ENCODE results near the gene AZIN2.
"Not testable (repeated sequence)": the region's sequence is repeated elsewhere in the genome, so short reads cannot be mapped to it uniquely, and the experiment has no call there.

The AZIN2 gene

DNA sequence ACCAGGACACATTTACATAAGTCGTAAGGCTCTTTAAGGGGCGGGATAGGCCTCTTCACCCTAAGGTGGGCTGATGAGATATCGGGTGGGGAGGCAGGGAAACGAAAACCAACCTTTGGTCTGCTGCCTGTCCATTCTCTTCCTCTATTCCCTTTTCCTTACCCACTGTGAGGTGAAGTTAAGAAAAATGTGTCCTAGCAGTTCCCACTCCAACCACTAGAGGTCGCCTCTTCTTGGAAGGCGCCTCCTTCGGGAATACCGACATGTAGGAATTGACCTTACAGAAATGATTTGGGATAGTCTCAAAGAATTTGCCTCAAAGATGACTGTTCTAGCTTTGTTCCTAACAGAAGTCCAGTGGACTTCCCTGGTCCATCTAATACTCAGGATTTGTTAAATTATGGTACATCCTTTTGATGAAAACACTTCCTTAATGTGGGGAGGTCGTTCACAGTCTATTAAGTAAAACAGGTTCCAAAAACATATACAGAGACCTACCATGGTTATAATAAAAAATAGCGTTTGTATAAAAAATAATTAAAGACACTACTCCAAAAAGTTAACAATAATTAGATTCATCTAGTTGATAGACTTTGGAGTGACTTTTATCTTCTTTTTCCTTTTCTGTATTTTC lies 14.1 kb downstream of the AZIN2 start:
- peak; percentile 27 for DNase-seq (ENCODE audit: low spot score)

DNA sequence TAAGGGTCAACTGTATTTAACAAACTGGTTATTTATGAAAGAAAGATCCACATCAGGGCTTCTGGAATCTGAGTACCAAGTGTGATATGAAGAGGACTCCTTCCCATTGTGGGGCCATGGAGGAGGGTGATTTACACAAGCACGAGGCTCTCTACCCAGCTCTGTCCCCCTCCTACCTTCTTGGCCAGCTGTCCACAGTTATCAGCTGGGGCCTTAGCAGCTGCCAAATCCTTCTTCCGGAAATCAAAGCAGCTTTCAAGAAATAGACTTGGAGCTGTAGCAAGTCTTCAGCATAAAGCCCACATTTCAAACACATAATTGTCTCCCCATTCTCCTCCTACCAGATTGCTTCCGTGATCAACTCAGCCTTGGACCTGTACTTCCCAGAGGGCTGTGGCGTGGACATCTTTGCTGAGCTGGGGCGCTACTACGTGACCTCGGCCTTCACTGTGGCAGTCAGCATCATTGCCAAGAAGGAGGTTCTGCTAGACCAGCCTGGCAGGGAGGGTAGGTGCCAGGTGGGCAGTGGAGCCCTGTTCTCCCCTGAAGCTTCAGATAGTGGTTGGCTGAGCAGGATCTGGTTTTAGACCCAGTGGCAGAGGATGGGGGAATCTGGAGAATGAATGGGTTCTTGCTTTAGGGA lies 15.5 kb downstream of the AZIN2 start:
- no peak for DNase-seq (ENCODE audit: low spot score)

DNA sequence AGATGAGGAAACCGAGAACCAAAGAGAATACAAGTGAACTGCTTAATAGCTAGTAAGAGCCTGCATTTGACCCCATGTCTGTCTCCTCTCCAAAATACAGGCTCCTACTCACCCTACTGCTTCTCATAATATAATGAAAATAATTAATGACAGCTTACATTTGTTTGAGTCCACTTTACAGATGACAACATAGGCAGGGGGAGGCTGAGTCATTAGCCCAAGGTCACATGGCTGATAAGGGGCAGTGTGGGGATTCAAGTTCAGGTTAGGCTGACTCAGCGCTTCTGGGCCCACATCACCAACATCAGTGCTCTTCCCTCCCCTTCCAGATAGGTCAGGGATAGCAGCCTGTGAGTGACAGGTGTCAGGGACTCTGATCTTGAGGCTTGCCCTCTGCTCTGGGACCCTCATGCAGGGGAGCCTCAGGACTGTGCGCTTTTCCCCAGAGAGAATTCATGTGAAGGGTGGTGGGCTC lies 16.2 kb downstream of the AZIN2 start:
- DNase-seq (ENCODE audit: low spot score), result no peak

DNA sequence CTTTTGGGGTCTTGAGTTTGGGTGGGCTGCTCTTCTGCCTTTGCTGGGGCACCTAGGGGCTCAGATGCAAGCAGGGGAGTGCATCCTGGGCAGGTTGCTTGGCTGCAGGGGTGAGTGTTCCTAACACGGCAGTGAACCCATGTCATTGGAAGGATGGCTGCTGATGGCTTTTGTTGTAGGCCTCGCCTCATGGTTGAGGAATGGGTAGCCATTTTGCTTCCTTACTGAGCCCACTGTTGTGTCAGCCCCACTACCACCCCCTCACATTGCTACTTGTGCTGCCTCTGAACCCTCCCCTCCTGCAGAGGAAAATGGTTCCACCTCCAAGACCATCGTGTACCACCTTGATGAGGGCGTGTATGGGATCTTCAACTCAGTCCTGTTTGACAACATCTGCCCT lies 16.8 kb downstream of the AZIN2 start:
- DNase-seq (ENCODE audit: low spot score), result no peak

DNA sequence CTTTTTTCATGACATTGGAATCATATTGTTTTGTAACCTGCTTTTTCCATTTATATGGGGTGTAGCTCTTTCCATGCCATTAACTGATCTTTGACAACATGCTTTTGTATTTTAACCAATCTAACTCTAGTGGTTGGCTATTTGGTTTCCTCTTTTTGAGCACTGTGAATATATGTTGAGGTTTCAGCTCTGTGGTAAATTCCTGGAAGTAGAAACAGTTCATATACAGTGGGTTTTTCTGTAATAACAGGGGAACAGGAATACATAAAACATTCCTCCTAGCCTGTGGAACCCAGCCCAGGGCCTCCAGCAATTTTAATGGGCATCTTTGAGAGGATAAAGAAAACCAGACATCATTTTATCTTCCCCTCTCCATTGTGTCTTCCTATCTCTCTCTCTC lies 17.4 kb downstream of the AZIN2 start:
- no peak for DNase-seq (ENCODE audit: low spot score)

DNA sequence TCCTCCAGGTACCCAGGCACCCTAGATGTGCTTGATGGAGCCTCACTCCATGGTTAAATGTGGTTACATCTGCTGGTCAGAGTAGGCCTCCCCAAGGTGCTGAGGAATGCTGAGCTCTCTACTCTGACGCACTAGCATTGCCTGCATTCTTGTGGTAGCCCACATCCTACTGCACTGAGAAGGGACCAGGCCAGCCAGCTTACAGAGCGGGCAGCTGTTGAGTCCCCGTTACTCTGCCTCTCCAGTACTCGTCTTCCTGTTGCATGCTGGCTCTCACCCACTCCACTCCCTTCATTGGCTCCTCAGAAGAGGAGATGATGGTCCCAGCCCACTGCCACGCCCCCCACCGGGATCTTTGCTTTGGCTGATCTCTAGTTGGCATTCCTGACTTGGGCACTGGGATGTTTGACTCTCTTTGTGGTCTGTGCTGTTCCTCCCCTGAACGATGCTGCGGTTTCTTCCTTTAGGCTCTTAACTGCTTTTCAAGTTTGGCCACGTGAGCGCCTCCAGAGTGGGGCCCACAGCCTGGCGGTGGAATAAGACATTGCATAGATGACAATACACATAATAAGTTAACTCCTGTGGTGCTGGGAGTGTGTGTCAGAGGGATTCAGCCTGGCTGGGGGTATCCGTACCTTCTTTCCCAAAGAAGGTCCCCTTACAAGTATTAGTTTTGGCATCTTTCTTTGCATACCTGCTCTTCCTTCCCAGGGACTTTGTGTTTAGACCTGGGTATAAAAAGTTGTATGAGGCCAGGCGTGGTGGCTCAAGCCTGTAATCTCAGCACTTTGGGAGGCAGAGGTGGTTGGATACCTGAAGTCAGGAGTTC lies 18.6 kb downstream of the AZIN2 start:
- no peak for DNase-seq (ENCODE audit: low spot score)

DNA sequence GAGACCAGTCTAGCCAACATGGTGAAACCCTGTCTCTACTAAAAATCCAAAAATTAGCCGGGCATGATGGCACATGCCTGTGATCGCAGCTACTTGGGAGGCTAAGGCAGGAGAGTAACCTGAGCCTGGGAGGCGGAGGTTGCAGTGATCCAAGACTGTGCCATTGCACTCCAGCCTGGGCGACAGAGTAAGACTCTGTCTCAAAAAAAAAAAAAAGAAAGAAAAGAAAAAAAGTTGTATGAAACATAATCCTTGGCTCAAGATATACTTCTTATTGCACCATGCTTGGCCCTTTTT lies 19.1 kb downstream of the AZIN2 start:
- DNase-seq (ENCODE audit: low spot score), result not testable (repeated sequence)

DNA sequence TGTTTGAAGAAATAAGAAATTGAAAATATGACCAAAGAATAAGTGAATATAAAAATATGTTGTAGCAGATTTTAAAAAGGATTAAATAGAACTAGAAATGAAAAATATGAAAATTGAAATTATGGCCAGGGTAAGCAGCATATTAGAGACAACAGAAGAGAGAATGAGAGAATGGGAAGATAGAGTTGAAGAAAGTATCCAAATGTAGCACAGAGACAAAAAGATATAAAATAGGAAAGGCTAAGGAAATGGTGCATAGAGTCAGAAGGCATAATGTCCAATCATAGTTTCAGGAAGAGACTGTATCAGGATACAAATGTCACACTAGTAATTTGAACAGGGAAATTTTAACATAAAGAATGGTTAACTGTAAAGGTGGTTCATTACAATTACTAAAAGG lies 29.5 kb downstream of the AZIN2 start:
- DNase-seq (ENCODE audit: low spot score), result no peak

DNA sequence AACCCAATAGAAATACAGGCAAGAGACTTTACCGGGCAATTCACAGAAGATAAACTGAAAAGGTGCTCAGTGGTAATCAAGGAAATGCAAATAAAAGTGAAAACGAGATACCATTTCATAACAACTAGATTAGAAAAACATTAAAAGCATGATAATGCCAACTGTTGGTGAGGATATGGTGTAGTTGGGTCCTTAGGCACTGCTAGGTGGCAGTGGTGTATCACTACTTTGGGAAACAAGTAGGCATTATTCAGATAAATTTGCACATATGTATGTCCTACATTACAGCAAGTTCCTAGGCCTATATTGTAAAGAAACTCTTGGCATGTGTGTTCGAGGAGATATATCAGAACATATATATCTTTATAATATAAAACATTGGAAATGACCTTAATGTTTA lies 31.0 kb downstream of the AZIN2 start:
- DNase-seq (ENCODE audit: low spot score), result peak; percentile 56

DNA sequence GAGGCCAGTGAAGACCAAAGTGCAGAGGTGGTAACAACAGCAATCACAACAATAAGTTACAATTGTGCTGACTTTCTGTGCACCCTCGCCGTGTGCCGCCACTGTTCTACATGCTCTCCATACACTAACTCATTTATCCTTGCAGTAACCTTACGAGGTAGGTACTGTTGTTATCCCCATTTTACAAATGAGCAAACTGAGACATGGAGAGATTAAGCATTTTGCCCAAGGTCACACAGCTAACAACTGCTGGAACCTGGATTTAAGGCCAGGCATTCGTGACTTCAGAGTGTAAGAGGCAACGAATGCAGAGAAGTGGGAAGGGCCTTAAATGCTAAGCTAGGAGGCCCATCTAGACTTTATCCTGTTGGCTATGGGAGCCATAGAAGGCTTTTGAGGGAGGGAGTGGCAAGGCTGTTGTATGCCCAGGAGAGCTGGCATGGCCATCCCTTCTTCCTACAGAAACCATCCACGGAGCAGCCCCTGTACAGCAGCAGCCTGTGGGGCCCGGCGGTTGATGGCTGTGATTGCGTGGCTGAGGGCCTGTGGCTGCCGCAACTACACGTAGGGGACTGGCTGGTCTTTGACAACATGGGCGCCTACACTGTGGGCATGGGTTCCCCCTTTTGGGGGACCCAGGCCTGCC lies 36.6 kb downstream of the AZIN2 start:
- no peak for DNase-seq (ENCODE audit: low spot score)

DNA sequence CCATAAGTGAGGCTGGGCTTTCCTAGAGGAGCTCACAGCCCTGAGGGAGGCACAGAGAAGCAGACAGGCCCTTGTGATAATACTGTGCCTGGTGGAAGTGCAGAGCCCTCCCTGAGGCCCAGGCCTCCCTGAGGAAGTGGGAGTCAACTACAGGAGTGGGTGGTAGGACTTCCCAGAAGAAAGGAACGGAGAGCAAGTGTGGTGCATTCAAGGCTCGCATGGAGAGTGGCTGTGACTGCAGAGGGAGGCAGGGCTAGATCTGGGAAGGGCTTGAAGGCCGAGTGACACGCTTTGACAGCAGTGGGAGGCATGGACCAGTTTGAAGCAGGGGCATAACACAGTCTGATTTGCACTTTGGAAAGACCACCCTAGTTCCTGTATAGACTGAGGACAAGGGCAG lies 37.3 kb downstream of the AZIN2 start:
- DNase-seq (ENCODE audit: low spot score), result no peak

DNA sequence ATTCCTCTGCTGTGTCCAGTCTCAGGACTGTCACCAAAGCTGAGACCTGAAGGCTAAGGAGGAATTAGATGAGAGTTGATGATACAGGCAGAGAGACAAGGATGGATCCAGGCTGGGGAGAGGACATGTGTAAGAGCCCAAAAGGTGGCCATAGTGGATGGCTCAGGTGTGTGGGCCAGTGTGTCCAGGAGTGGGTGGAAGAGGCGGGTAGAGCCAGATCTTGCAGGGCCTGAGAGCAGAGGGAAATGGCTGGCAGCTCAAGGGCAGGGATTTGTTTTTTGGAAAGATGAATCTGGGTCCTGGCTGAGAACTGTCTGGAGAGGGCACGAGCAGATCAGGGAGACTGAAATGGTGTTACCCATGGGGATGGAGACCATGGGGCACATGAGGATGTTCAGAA lies 38.1 kb downstream of the AZIN2 start:
- no peak for DNase-seq (ENCODE audit: low spot score)

DNA sequence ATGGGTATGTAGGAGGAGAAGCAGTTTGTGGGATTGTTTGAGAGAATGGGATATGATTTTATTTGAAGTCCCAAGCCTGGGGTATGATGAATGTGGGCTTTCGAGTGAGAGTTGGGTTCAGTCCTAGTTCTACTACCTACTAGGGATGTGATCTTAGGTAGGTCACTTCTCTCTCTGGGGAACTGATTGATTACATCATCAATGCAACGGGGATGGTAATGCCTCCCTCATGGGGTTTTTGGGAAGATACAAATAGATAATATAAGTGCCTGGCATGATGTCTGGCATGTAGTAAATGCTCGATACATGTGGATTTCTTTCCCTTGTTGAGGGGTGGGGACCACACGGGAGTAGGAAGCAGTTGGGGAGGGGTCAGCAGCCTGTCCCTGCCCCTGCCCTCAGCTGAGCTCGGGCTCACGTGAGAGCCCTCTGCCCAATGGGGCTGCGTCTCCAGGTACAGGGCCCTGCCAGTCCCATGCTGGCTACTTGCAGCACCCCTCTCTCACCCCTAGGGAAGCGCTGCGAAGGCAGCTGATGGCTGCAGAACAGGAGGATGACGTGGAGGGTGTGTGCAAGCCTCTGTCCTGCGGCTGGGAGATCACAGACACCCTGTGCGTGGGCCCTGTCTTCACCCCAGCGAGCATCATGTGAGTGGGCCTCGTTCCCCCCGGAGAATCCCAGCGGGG lies 38.7 kb downstream of the AZIN2 start:
- DNase-seq (ENCODE audit: low spot score), result no peak

DNA sequence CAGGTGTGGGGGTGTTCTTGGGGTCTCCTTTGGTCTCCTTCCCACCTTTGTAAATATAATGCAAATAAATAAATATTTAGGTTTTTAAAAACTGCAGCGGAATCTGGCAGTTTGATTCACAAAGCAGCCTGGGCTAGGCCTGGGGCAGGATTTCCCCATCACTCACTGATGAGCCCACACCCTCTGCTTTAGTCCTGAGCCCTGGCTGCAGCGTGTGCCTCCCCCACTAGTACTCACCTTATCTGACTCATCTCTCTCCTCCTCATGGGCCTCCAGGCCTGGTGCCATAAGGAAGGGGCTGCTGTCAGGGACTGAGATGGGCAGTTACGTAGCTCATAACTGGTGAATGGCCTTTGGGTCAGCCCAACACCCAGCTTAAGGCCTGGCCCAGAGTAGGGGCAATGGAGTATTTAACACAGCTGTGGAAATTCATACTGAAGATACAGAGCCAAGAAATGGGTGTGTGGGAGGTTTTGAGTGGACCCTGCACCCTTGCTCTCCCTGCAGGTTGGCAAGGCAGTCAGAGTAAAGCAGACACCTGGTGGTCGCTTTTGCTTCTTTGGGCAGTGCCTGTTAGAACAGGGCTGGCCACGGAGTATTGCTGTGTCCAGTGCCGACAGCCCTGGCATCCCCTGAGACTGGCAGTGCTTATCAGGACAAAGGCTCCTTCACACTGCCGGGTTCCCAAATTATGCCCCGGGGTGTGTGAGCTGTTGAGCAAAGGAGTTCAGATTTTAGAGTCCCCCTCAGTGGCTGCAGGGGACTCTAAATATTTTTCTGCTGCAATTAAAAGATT lies 39.7 kb downstream of the AZIN2 start:
- no peak for DNase-seq (ENCODE audit: low spot score)

DNA sequence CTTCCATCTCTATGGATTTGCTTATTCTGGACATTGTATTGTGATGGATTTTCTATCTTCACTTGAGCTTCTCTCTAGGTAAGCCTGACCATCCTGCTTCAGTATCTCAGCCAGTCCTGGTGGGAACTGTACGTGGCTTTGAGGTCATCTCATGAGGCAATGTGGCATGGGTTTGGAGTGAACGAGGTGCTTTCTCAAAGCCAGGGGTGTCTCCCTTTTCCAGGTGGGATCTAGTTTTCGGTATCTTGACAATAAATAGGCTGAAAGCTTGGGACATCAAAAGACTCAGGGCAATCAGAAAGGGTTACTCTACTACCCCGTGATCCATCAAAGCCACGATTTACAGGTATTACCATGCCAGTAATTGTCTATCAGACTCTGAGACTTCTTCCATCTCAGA lies 40.8 kb downstream of the AZIN2 start:
- no peak for DNase-seq (ENCODE audit: low spot score)

DNA sequence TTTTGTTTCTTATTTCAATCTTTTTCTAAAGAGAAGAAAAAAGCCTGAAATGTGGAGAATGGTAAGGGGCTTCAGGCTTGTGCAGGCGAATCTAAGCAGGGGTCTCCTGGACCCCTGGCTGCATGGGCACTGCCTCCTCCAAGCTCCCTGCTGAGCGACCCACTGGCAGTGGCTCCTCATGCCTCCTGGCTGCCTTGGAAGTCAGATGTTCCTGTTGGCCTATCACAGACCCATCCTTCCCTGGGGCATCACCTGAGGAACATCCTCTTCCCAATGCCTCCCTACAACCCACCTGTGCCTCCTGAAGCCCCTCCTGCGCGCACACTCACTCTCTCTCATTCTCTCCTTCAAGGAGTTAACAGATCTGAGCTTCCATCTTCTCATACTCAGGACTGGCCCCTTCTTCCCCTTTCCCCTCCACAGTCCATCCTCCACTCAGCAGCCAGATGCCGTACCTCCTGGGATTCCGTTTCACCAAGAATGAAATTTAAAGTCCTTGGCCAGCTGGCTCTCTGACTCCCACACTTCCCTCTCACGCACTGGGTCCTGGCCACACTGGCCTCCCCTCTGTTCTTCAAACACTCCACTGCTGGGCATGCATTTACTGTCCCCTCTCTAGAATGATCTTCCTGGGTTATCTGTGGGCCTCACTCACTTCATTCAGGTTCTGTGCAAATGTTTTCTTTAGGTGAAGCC lies 41.7 kb downstream of the AZIN2 start:
- DNase-seq (ENCODE audit: low spot score), result no peak

DNA sequence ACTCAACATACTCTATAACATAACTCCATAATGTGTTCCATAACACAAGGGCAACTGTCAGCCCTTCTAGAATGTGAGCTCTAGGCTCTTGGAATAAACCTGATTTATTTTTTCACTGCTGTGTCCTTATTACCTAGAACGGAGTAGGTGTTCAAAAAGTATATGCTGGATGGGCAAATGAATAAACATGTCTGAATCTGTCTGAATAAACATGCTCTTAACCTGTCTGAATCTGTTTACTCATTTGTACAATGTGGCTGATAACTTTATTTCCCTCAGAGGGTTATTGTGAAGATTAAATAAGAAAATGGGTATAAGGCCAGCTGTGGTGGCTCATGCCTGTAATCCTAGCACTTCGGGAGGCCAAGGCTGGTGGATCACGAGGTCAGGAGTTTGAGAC lies 42.3 kb downstream of the AZIN2 start:
- DNase-seq (ENCODE audit: low spot score), result no peak

DNA sequence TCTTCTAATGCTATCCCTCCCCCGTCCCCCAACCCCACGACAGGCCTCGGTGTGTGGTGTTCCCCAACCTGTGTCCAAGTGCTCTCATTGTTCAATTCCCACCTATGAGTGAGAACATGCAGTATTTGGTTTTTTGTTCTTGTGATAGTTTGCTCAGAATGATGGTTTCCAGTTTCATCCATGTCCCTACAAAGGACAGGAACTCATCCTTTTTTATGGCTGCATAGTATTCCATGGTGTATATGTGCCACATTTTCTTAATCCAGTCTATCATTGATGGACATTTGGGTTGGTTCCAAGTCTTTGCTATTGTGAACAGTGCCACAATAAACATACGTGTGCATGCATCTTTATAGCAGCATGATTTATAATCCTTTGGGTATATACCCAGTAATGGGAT lies 43.7 kb downstream of the AZIN2 start:
- DNase-seq (ENCODE audit: low spot score), result not testable (repeated sequence)

DNA sequence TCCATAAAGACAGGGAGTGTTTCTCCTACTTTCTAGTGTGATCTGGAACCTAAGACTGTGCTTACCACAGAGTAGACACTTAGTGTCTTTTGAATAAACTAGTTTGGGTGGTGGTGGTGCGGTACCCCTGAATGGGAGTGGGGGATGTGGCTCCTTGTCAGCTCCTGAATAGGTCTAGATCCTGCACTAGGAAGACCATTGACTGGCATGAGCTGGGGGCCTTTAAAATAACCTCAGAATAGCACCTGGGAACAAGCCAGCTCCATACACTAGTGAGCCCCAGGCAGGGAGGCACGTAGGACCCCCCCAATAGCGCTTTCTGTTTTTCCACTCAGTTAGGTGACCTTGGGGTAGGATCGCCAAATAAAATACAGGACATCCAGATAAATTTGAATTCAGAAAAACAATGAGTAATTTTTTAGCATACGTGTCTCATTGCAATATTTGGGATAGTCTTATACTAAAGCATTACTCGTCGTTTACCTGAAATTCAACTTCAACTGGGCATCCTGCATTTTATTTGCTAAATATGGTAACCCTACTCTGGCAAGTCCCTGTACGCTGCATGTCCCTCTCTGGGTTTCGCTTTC lies 45.6 kb downstream of the AZIN2 start:
- no peak for DNase-seq (ENCODE audit: low spot score)

All from NAMALWA (cell line).